ENCODE measurements around the gene WDR45B.

- TF ChIP-seq MAX (IDR thresholded peaks at IDR 0.05) (no peak), EGR1 (IDR thresholded peaks at IDR 0.05) (no peak)
These were observed 37.0 kb upstream of the WDR45B start for GRCh38 chr17:82685291-82685690.

Measured in Ishikawa (cell line).